DND-41 (cell line): Measurements from ENCODE around the gene DENND2A.

ENCODE experiments used
- EZH2 ChIP-seq: IDR thresholded peaks from 3 replicates; pipeline ENCODE4 v1.6.1; 2012; ENCODE audit warnings: borderline replicate concordance, low read depth, mild to moderate bottlenecking, moderate library complexity, low read length, inconsistent platforms; ENCODE audit not compliant: severe bottlenecking
- TF ChIP-seq, protein P1 (sequence below): IDR thresholded peaks from 2 replicates; pipeline ENCODE4 v1.5.1; 2012; ENCODE audit warnings: borderline replicate concordance, low read length, moderate library complexity, mild to moderate bottlenecking; ENCODE audit not compliant: poor library complexity, severe bottlenecking; ENCODE audit errors: extremely low read depth

- TF ChIP-seq, protein P1, sequence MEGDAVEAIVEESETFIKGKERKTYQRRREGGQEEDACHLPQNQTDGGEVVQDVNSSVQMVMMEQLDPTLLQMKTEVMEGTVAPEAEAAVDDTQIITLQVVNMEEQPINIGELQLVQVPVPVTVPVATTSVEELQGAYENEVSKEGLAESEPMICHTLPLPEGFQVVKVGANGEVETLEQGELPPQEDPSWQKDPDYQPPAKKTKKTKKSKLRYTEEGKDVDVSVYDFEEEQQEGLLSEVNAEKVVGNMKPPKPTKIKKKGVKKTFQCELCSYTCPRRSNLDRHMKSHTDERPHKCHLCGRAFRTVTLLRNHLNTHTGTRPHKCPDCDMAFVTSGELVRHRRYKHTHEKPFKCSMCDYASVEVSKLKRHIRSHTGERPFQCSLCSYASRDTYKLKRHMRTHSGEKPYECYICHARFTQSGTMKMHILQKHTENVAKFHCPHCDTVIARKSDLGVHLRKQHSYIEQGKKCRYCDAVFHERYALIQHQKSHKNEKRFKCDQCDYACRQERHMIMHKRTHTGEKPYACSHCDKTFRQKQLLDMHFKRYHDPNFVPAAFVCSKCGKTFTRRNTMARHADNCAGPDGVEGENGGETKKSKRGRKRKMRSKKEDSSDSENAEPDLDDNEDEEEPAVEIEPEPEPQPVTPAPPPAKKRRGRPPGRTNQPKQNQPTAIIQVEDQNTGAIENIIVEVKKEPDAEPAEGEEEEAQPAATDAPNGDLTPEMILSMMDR, result no peak
- no peak for TF ChIP-seq EZH2
Measured at GRCh38 chr7:140537750-140538482, 102.7 kb downstream of the DENND2A start.
